Mesendoderm (in vitro differentiated cells): ENCODE data around the gene MUSTN1.

ENCODE experiments used
- DNase-seq: peaks from one replicate; pipeline ENCODE4 v3.0.0; 2013
- H2AK5ac ChIP-seq: 2 replicates; pipeline ENCODE4 v1.6.1; 2013; ENCODE audit warnings: low read length, inconsistent platforms
- H2BK120ac ChIP-seq: 2 replicates; pipeline ENCODE4 v1.6.1; 2013; ENCODE audit warnings: low read depth, mild to moderate bottlenecking, low read length, moderate library complexity, mixed read lengths
- H2BK15ac ChIP-seq: replicated peaks from 2 replicates; pipeline ENCODE4 v1.6.1; 2013; ENCODE audit warnings: low read depth, mild to moderate bottlenecking, moderate library complexity
- H2BK5ac ChIP-seq: 2 replicates; pipeline ENCODE4 v1.6.1; 2013; ENCODE audit warnings: low read length, inconsistent platforms
- H3K18ac ChIP-seq: 2 replicates; pipeline ENCODE4 v1.6.1; 2013; ENCODE audit warnings: mild to moderate bottlenecking, low read length, mixed read lengths
- H3K23ac ChIP-seq: one replicate; pipeline ENCODE4 v1.6.1; 2013; ENCODE audit warnings: low read length
- H3K27ac ChIP-seq: 2 replicates; pipeline ENCODE4 v1.5.1; 2013; ENCODE audit warnings: low read depth, mild to moderate bottlenecking, inconsistent platforms, low read length, moderate library complexity
- H3K27me3 ChIP-seq: 2 replicates; pipeline ENCODE4 v1.6.1; 2013; ENCODE audit warnings: low read length, control low read depth, mild to moderate bottlenecking, inconsistent platforms; ENCODE audit not compliant: insufficient read depth, poor library complexity
- H3K36me3 ChIP-seq: 2 replicates; pipeline ENCODE4 v1.6.1; 2013; ENCODE audit warnings: low read length, inconsistent platforms; ENCODE audit not compliant: control insufficient read depth, insufficient read depth
- H3K4ac ChIP-seq: one replicate; pipeline ENCODE4 v1.6.1; 2013; ENCODE audit warnings: low read depth, mild to moderate bottlenecking, low read length, moderate library complexity
- H3K4me1 ChIP-seq: 2 replicates; pipeline ENCODE4 v1.6.1; 2013; ENCODE audit warnings: low read depth, low read length, inconsistent platforms; ENCODE audit not compliant: control insufficient read depth
- H3K4me2 ChIP-seq: 2 replicates; pipeline ENCODE4 v1.6.1; 2013; ENCODE audit warnings: low read length
- H3K4me3 ChIP-seq: 2 replicates; pipeline ENCODE4 v1.5.1; 2013; ENCODE audit warnings: mild to moderate bottlenecking, low read length
- H3K56ac ChIP-seq: one replicate; pipeline ENCODE4 v1.6.1; 2013; ENCODE audit warnings: low read length
- H3K79me1 ChIP-seq: 2 replicates; pipeline ENCODE4 v1.6.1; 2013; ENCODE audit warnings: low read length, inconsistent platforms
- H3K79me2 ChIP-seq: 2 replicates; pipeline ENCODE4 v1.6.1; 2013; ENCODE audit warnings: mild to moderate bottlenecking, low read length; ENCODE audit not compliant: control insufficient read depth, insufficient read depth
- H3K9ac ChIP-seq: 2 replicates; pipeline ENCODE4 v1.6.1; 2013; ENCODE audit warnings: low read length, inconsistent platforms
- H4K5ac ChIP-seq: one replicate; pipeline ENCODE4 v1.6.1; 2013; ENCODE audit warnings: low read length
- H4K8ac ChIP-seq: one replicate; pipeline ENCODE4 v1.6.1; 2013; ENCODE audit warnings: low read depth, mild to moderate bottlenecking, control low read depth, low read length, moderate library complexity
- WGBS: extraction: QIAGEN DNeasy Blood & Tissue Kit; methylation state at CpG from one replicate; pipeline ENCODE4 v1.1.7; 2013; ENCODE audit warnings: low lambda C conversion rate, missing lambda C conversion rate; ENCODE audit not compliant: insufficient coverage; ENCODE audit errors: extremely low coverage; 5-methylcytosine and 5-hydroxymethylcytosine counted together

Gene MUSTN1

DNA sequence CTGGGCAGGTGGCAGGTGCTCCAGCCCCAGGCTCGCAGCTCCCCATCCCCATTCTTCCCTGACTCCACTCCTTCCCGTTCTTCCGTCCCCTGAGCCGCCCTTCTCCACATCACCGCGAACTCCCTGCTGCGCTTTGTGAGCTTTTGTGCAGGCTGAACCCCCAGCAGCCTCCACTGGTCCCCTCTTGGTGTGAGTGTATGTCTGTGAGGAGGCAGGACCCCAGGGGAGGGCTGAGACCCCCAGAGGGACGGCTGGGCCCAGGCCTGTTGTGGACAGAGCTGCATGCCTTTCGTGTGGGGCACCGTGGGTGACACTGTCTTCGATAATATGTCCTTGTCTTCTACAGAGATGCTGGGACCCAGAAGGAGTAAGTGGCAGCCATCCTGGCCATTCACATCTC lies 47.6 kb downstream of the MUSTN1 start:
- WGBS = no CpG with 5 or more reads among the region's 11 CpGs
- Histone ChIP-seq H2BK15ac (no peak overlapping the region), H3K79me1 (no peaks in the 10 kb centered on the region)

DNA sequence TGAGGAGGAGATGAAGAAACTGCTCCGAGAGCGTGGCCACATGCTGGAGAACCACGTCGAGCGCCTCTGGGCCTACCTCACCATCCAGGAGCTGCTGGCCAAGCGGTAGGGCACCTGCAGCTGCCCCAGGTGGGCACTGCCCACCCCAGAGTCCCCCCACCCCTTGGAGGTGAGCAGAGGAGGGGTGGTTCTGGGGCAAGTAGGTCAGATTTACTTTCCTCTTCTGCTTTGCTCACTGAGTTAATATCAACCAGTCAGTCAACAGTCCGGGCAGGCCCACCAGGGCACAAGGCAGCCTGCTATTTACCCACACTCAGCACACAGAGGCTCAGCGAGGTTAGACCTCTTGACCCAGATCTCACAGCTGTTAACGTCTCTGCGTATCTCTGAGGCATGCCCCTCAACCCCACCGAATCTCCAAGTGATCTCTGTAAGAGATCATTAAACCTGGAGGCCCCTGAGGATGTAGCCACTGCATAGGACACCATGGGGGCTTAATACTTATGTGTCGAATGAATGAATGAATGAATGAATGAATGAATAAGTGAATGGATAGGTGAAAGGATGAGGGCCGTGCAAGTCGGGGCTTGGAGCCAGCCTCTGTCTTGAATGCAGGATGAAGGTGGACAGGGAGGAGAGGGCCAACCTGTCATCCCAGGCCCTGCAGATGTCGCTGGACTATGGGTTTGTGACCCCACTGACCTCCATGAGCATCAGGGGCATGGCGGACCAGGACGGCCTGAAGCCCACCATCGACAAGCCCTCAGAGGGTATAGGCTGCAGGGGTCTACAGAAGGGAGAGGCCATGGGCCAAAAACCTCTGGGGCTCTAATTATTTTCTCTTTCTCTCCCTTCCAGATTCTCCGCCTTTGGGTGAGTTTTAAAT lies 48.2 kb downstream of the MUSTN1 start:
- no peak overlapping the region for H2BK15ac ChIP-seq
- no peak overlapping the region for H3K4me2 ChIP-seq
- no peak overlapping the region for H3K18ac ChIP-seq
- H3K9ac ChIP-seq = no peak overlapping the region
- H3K4me1 ChIP-seq = no peaks in the 10 kb centered on the region
- H3K27me3 ChIP-seq = no peaks in the 10 kb centered on the region
- no peak overlapping the region for H3K4me3 ChIP-seq
- no peak overlapping the region for H4K8ac ChIP-seq
- no peaks in the 10 kb centered on the region for H3K79me1 ChIP-seq
- H4K5ac ChIP-seq = no peak overlapping the region
- DNase-seq = no peak
- no peaks in the 10 kb centered on the region for H3K36me3 ChIP-seq
- H3K23ac ChIP-seq = no peak overlapping the region
- no peaks in the 10 kb centered on the region for H3K79me2 ChIP-seq
- H3K27ac ChIP-seq = no peak overlapping the region
- H2AK5ac ChIP-seq = no peak overlapping the region
- H2BK120ac ChIP-seq = no peak overlapping the region
- H2BK5ac ChIP-seq = no peak overlapping the region
- no peak overlapping the region for H3K4ac ChIP-seq
- no CpG with 5 or more reads among the region's 19 CpGs for whole genome bisulfite sequencing
- H3K56ac ChIP-seq = no peak overlapping the region

More for the DNA sequence above, 47.6 kb downstream of the MUSTN1 start:
- Histone ChIP-seq H3K4me1 (no peaks in the 10 kb centered on the region), H4K8ac (no peak overlapping the region), H3K4me2 (no peak overlapping the region), H4K5ac (no peak overlapping the region), H3K4ac (no peak overlapping the region), H2AK5ac (no peak overlapping the region), H3K4me3 (no peak overlapping the region), H3K9ac (no peak overlapping the region), H3K36me3 (no peaks in the 10 kb centered on the region), H2BK120ac (no peak overlapping the region), H3K79me2 (no peaks in the 10 kb centered on the region), H3K27ac (no peak overlapping the region), H3K18ac (no peak overlapping the region), H3K56ac (no peak overlapping the region), H3K23ac (no peak overlapping the region), H3K27me3 (no peaks in the 10 kb centered on the region), H2BK5ac (no peak overlapping the region)
- DNase-seq = no peak

DNA sequence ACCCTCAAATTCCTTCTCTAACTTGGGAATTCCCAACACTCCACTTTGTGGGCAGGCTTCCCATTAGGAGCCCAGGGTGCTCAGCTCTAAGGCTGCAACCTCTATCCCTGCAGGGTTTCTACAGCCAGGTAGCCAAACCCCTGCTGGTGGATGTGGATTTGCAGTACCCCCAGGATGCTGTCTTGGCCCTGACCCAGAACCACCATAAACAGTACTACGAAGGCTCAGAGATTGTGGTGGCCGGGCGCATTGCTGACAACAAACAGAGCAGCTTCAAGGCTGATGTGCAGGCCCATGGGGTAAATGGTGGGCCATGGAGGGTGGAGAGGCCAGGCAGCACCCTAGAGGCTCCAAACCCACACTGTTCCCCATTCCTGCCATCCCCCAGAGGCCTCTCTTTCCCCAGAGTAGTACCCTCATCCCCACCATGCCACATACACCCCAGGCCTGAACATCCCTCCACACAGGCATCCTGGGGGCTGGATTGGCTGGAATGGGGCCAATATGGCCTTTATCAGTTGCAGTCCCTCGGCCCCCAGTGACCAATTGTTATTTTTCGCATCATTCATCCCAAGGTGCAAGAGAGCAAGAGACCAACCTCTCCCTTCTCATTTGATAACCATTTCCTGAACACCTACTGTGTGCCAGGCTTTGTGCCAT lies 49.8 kb downstream of the MUSTN1 start:
- H2AK5ac ChIP-seq = no peak overlapping the region
- H2BK15ac ChIP-seq = no peak overlapping the region
- no peak overlapping the region for H3K4me2 ChIP-seq
- no peaks in the 10 kb centered on the region for H3K27me3 ChIP-seq
- no peak overlapping the region for H3K56ac ChIP-seq
- no peak overlapping the region for H3K4me3 ChIP-seq
- no peak overlapping the region for H2BK5ac ChIP-seq
- no peak overlapping the region for H3K23ac ChIP-seq
- WGBS = no CpG with 5 or more reads among the region's 5 CpGs
- H4K5ac ChIP-seq = no peak overlapping the region
- H3K18ac ChIP-seq = no peak overlapping the region
- no peak overlapping the region for H2BK120ac ChIP-seq
- H4K8ac ChIP-seq = no peak overlapping the region
- H3K4me1 ChIP-seq = no peaks in the 10 kb centered on the region
- DNase-seq = no peak
- no peaks in the 10 kb centered on the region for H3K36me3 ChIP-seq
- no peak overlapping the region for H3K27ac ChIP-seq
- no peaks in the 10 kb centered on the region for H3K79me1 ChIP-seq
- H3K79me2 ChIP-seq = no peaks in the 10 kb centered on the region
- no peak overlapping the region for H3K4ac ChIP-seq
- H3K9ac ChIP-seq = no peak overlapping the region

DNA sequence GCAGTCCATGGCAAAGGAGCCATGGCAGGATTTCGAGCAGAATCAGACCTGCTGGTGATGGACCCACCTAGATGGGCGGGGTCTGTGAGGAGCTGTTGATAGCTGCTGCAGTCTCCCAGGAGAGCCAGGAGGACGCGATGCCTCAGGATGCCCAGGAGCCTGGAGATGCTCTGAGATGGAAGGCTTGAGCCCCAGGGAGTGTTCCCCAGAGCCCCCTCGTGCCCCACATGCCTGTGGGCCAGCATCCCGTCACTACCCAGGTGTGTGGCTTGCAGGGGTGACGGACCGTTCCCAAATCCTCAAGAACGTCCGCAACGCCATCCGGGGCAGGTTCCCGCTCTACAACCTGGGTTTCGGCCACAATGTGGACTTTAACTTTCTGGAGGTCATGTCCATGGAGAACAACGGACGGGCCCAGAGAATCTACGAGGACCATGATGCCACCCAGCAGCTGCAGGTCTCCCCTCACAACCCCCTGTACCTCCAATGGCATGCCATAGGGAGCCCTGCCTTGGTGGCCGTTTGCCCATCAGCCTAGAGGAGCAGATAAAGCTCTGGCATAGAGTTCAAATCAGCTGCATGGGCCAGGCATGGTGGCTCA lies 50.7 kb downstream of the MUSTN1 start:
- no peak overlapping the region for H2BK120ac ChIP-seq
- H3K27me3 ChIP-seq = no peaks in the 10 kb centered on the region
- H4K5ac ChIP-seq = no peak overlapping the region
- no peak for DNase-seq
- no peak overlapping the region for H2BK15ac ChIP-seq
- no peak overlapping the region for H2BK5ac ChIP-seq
- no peaks in the 10 kb centered on the region for H3K79me2 ChIP-seq
- H4K8ac ChIP-seq = no peak overlapping the region
- H3K27ac ChIP-seq = no peak overlapping the region
- H3K23ac ChIP-seq = no peak overlapping the region
- no peaks in the 10 kb centered on the region for H3K79me1 ChIP-seq
- no peaks in the 10 kb centered on the region for H3K36me3 ChIP-seq
- H3K4ac ChIP-seq = no peak overlapping the region
- H3K9ac ChIP-seq = no peak overlapping the region
- WGBS = no CpG with 5 or more reads among the region's 18 CpGs
- no peak overlapping the region for H2AK5ac ChIP-seq
- H3K4me3 ChIP-seq = no peak overlapping the region
- H3K4me1 ChIP-seq = no peaks in the 10 kb centered on the region
- H3K18ac ChIP-seq = no peak overlapping the region
- H3K56ac ChIP-seq = no peak overlapping the region
- H3K4me2 ChIP-seq = no peak overlapping the region

- no peaks in the 10 kb centered on the region for H3K79me2 ChIP-seq
Observed at GRCh38 chr3:52783211-52783555, 51.6 kb downstream of the MUSTN1 start.

More at GRCh38 chr3:52783211-52783555, 51.6 kb downstream of the MUSTN1 start:
- Histone ChIP-seq H3K18ac (no peak overlapping the region), H3K4me2 (no peak overlapping the region), H2BK5ac (no peak overlapping the region), H3K56ac (no peak overlapping the region), H4K8ac (no peak overlapping the region), H3K23ac (no peak overlapping the region), H3K27ac (no peak overlapping the region), H4K5ac (no peak overlapping the region), H3K27me3 (no peaks in the 10 kb centered on the region), H2AK5ac (no peak overlapping the region), H3K9ac (no peak overlapping the region), H3K4me1 (no peaks in the 10 kb centered on the region), H3K4me3 (no peak overlapping the region), H2BK120ac (no peak overlapping the region), H3K4ac (no peak overlapping the region), H3K79me1 (no peaks in the 10 kb centered on the region), H3K36me3 (no peaks in the 10 kb centered on the region), H2BK15ac (no peak overlapping the region)
- no peak for DNase-seq
- no CpG with 5 or more reads among the region's 3 CpGs for WGBS
